A673 (cell line): ENCODE measurements around the gene MTMR2.

Source experiments
- EZH2 ChIP-seq: fragments of 200-600 bp; sonication (generic); IDR thresholded peaks from 2 replicates; pipeline ENCODE4 v1.6.1; 2017; ENCODE audit warnings: borderline replicate concordance, low read depth, mild to moderate bottlenecking, mixed read lengths, antibody characterized with exemption, low read length; ENCODE audit not compliant: poor library complexity, severe bottlenecking
- TF ChIP-seq, protein P1 (sequence below): fragments of 300-800, 200-600 bp; sonication (generic); conservative IDR thresholded peaks from 2 replicates; pipeline ENCODE4 v1.5.1; 2017; ENCODE audit warnings: low read depth, mild to moderate bottlenecking, antibody characterized with exemption, low read length, moderate library complexity, mixed read lengths

DNA sequence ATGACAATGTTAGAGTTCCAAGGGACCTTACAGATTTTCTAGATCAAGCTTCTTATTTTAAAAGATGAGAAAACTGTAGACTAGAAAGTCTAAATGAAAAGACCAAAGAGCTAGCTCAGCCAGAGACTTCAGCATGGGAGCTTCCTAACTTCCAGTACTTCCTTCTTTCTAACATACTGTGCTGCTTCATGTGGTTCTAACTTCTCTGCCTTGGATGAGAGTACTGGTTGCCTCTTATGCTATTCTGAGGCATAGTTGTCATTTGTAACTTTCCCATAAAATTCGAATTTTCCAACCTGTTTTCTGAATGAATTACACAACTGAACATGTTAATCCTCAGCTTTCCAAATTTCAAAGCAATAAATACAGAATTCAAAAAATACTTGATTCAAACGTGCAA, 1.8 kb downstream of the MTMR2 start:
- TF ChIP-seq, protein P1, sequence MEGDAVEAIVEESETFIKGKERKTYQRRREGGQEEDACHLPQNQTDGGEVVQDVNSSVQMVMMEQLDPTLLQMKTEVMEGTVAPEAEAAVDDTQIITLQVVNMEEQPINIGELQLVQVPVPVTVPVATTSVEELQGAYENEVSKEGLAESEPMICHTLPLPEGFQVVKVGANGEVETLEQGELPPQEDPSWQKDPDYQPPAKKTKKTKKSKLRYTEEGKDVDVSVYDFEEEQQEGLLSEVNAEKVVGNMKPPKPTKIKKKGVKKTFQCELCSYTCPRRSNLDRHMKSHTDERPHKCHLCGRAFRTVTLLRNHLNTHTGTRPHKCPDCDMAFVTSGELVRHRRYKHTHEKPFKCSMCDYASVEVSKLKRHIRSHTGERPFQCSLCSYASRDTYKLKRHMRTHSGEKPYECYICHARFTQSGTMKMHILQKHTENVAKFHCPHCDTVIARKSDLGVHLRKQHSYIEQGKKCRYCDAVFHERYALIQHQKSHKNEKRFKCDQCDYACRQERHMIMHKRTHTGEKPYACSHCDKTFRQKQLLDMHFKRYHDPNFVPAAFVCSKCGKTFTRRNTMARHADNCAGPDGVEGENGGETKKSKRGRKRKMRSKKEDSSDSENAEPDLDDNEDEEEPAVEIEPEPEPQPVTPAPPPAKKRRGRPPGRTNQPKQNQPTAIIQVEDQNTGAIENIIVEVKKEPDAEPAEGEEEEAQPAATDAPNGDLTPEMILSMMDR, result no peak
- no peak for TF ChIP-seq EZH2
